GM23338 (cell line): ENCODE data around the gene PASK. TPM values are rescaled to one million over a fixed set of nuclear protein-coding genes. Genes with fewer than 3 reads are reported as not detected.

ENCODE experiments used
- ATAC-seq: fragments of 200-7000 bp; cut with Tn5 transposase; 3 replicates; pipeline ENCODE4 v1.9.1; 2020
- DNase-seq: peaks from one replicate; pipeline ENCODE4 v3.0.0-alpha.2; 2015; ENCODE audit warnings: low spot score
- H2AFZ ChIP-seq: fragments of 200-600 bp; sonication (generic); 2 replicates; pipeline ENCODE4 v1.8.0; 2016; ENCODE audit warnings: antibody characterized with exemption, mild to moderate bottlenecking, moderate library complexity
- H3F3A ChIP-seq: fragments of 200-600 bp; sonication (generic); replicated peaks from 2 replicates; pipeline ENCODE4 v1.8.0; 2017; ENCODE audit warnings: antibody characterized with exemption, mixed run types, low read depth
- H3K27ac ChIP-seq: fragments of 200-600 bp; sonication (generic); 2 replicates; pipeline ENCODE4 v1.6.1; 2016; ENCODE audit warnings: low read depth
- H3K27me3 ChIP-seq: fragments of 200-600 bp; sonication (generic); 2 replicates; pipeline ENCODE4 v1.8.0; 2016; ENCODE audit warnings: mild to moderate bottlenecking, mixed run types, moderate library complexity; ENCODE audit not compliant: insufficient read depth
- H3K36me3 ChIP-seq: fragments of 200-600 bp; sonication (generic); 2 replicates; pipeline ENCODE4 v1.8.0; 2016; ENCODE audit warnings: mild to moderate bottlenecking; ENCODE audit not compliant: insufficient read depth
- H3K4me1 ChIP-seq: fragments of 200-600 bp; sonication (generic); 2 replicates; pipeline ENCODE4 v1.8.0; 2016; ENCODE audit warnings: mild to moderate bottlenecking, moderate library complexity; ENCODE audit not compliant: insufficient read depth
- H3K4me2 ChIP-seq: fragments of 200-600 bp; sonication (generic); 2 replicates; pipeline ENCODE4 v1.7.1; 2017; ENCODE audit warnings: mixed run types
- H3K4me3 ChIP-seq: fragments of 200-600 bp; sonication (generic); 2 replicates; pipeline ENCODE4 v1.6.1; 2016; ENCODE audit warnings: mixed run types
- H3K79me2 ChIP-seq: fragments of 200-600 bp; sonication (generic); replicated peaks from 2 replicates; pipeline ENCODE4 v1.8.0; 2017; ENCODE audit warnings: mild to moderate bottlenecking; ENCODE audit not compliant: insufficient read depth
- H3K9me2 ChIP-seq: fragments of 200-600 bp; sonication (generic); 2 replicates; pipeline ENCODE4 v1.8.0; 2017; ENCODE audit not compliant: insufficient read depth
- H4K20me1 ChIP-seq: fragments of 200-600 bp; sonication (generic); replicated peaks from 2 replicates; pipeline ENCODE4 v1.8.0; 2017; ENCODE audit warnings: mild to moderate bottlenecking; ENCODE audit not compliant: insufficient read depth
- H3K27ac Mint-ChIP-seq: 2 replicates; pipeline ENCODE4 v1.8.0; 2020; ENCODE audit warnings: inconsistent platforms, mild to moderate bottlenecking, moderate library complexity, mixed read lengths
- H3K27me3 Mint-ChIP-seq: 3 replicates; pipeline ENCODE4 v1.8.0; 2022; ENCODE audit warnings: low read depth, mild to moderate bottlenecking, moderate library complexity, mixed read lengths, inconsistent platforms; ENCODE audit not compliant: insufficient read depth, poor library complexity
- H3K36me3 Mint-ChIP-seq: 3 replicates; pipeline ENCODE4 v1.8.0; 2021; ENCODE audit warnings: low read depth, mild to moderate bottlenecking, inconsistent platforms, moderate library complexity, mixed read lengths
- H3K4me1 Mint-ChIP-seq: 3 replicates; pipeline ENCODE4 v1.8.0; 2020; ENCODE audit warnings: mild to moderate bottlenecking, inconsistent platforms, mixed read lengths
- H3K4me3 Mint-ChIP-seq: 3 replicates; pipeline ENCODE4 v1.8.0; 2021; ENCODE audit warnings: moderate library complexity, mild to moderate bottlenecking, inconsistent platforms, mixed read lengths
- H3K9me3 Mint-ChIP-seq: 3 replicates; pipeline ENCODE4 v1.8.0; 2020; ENCODE audit warnings: moderate library complexity, mild to moderate bottlenecking, inconsistent platforms, mixed read lengths
- CREB1 ChIP-seq: fragments of 250-450 bp; sonication (Bioruptor Pico); IDR thresholded peaks from 2 replicates; pipeline ENCODE4 v1.5.0; 2020; ENCODE audit warnings: low read depth, mild to moderate bottlenecking, moderate library complexity
- EZH2 ChIP-seq: fragments of 200-600 bp; sonication (generic); IDR thresholded peaks from one replicate; pipeline ENCODE4 v1.8.0; 2017; ENCODE audit warnings: antibody characterized with exemption, mild to moderate bottlenecking, low read depth; ENCODE audit not compliant: unreplicated experiment
- EZH2phosphoT487 ChIP-seq: fragments of 200-600 bp; sonication (generic); IDR thresholded peaks from one replicate; pipeline ENCODE4 v1.8.1; 2018; ENCODE audit warnings: antibody characterized with exemption; ENCODE audit not compliant: unreplicated experiment
- JUNB ChIP-seq: IDR thresholded peaks from one replicate; pipeline ENCODE4 v1.6.1; 2016; ENCODE audit warnings: antibody characterized with exemption; ENCODE audit not compliant: unreplicated experiment
- NANOG ChIP-seq: IDR thresholded peaks from 2 replicates; pipeline ENCODE4 v1.6.1; 2016; ENCODE audit warnings: antibody characterized with exemption, borderline replicate concordance
- POLR2AphosphoS5 ChIP-seq: IDR thresholded peaks from 2 replicates; pipeline ENCODE4 v1.6.1; 2016; ENCODE audit warnings: antibody characterized with exemption, low read depth
- STAT1 ChIP-seq: IDR thresholded peaks from one replicate; pipeline ENCODE4 v1.6.1; 2016; ENCODE audit warnings: antibody characterized with exemption; ENCODE audit not compliant: unreplicated experiment
- polyA plus RNA-seq: library from polyadenylated mRNA; unstranded; fragments of >200 nt; fragmentation: Nextera tagmentation; extraction: Ambion mirVana; gene quantifications from 2 replicates; pipeline ENCODE4 v1.2.1, GENCODE V29; 2016
- total RNA-seq: library from RNA; depleted of rRNA; stranded (reverse); fragments of >200 nt; shearing (Covaris generic); gene quantifications from 2 replicates; pipeline ENCODE4 v1.2.3, GENCODE V29; 2014
- TF ChIP-seq, protein P1 (sequence below), 2 experiments: fragments of 200-600 bp in 1 of 2; sonication (generic) in 1 of 2; conservative IDR thresholded peaks; 2 replicates each; pipeline versions ENCODE4 v1.5.1 to v1.6.1; 2016 to 2017; ENCODE audit warnings: antibody characterized with exemption in 2 of 2, low read depth in 2 of 2, mild to moderate bottlenecking in 2 of 2, moderate library complexity in 1 of 2
- TF ChIP-seq, protein P2 (sequence below): IDR thresholded peaks from 2 replicates; pipeline ENCODE4 v1.6.1; 2016; ENCODE audit warnings: antibody characterized with exemption
- TF ChIP-seq, protein P3 (sequence below): fragments of 250-450 bp; sonication (Bioruptor Pico); IDR thresholded peaks from 2 replicates; pipeline ENCODE4 v1.5.0; 2020; ENCODE audit warnings: mild to moderate bottlenecking, moderate library complexity
- TF ChIP-seq, protein P4 (sequence below): IDR thresholded peaks from one replicate; pipeline ENCODE4 v1.6.1; 2018; ENCODE audit warnings: antibody characterized with exemption; ENCODE audit not compliant: unreplicated experiment

The PASK gene
- total and polyA plus RNA-seq, 2 experiments from 2014 or later = 12.5 to 38.4 TPM

DNA sequence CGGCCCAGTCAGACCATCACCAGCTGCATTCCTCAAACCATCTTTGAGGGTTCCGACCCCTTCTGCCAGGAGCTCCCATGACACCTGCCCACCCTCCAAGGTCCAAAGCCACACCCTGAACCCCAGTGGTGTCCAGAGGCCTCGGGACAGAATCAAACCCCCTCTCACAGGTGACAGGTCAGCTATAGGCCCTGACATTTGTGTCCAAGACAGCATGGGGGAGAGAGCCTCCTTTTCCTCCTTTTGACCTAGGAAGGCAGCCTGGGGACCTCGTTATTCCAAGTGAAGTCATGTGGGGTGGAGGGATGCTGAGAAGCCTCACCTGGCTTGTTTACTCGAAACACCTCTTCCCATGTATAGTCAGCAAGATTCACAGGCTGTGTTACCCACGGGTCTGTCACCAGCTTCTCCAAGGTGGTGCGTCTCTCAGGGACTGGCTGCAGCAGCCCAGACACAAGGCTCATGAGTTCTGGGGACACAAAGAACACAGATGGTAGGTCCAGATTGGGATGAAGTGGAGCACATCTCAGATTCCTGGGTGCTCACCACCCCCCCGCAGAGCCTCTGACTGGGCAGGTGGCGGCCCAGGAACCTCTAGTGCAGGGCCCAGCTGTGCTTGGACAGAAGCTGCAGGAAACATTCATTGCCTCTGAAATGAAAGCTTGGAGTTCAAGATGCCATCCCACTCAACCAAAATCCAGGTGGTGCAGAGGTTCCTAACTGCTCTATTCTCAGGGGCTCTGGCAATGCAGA is 42.1 kb downstream of the PASK start:
- no peaks in the 10 kb centered on the region for H4K20me1 ChIP-seq
- no peak overlapping the region for H3K4me3 Mint-ChIP-seq
- H3K4me1 Mint-ChIP-seq = peaks cover 6% of the 10 kb centered on the region; the same call in 1 of the 3 replicates

More for the DNA sequence above, 42.1 kb downstream of the PASK start:
- Histone ChIP-seq H3K4me1 (peaks cover 4% of the 10 kb centered on the region; the same call in 1 of the 2 replicates), H3K9me2 (no peaks in the 10 kb centered on the region), H2AFZ (no peak overlapping the region), H3K27me3 (no peaks in the 10 kb centered on the region), H3K36me3 (no peaks in the 10 kb centered on the region), H3K27ac (no peak overlapping the region), H3F3A (peaks cover 7% of the 10 kb centered on the region; the same call in 1 of the 2 replicates), H3K4me2 (no peak overlapping the region), H3K79me2 (no peaks in the 10 kb centered on the region), H3K4me3 (no peak overlapping the region)
- H3K36me3 Mint-ChIP-seq = peaks cover 11% of the 10 kb centered on the region; the same call in 2 of the 3 replicates
- H3K9me3 Mint-ChIP-seq = no peaks in the 10 kb centered on the region; the same call in 2 of the 3 replicates
- TF ChIP-seq, protein P1, sequence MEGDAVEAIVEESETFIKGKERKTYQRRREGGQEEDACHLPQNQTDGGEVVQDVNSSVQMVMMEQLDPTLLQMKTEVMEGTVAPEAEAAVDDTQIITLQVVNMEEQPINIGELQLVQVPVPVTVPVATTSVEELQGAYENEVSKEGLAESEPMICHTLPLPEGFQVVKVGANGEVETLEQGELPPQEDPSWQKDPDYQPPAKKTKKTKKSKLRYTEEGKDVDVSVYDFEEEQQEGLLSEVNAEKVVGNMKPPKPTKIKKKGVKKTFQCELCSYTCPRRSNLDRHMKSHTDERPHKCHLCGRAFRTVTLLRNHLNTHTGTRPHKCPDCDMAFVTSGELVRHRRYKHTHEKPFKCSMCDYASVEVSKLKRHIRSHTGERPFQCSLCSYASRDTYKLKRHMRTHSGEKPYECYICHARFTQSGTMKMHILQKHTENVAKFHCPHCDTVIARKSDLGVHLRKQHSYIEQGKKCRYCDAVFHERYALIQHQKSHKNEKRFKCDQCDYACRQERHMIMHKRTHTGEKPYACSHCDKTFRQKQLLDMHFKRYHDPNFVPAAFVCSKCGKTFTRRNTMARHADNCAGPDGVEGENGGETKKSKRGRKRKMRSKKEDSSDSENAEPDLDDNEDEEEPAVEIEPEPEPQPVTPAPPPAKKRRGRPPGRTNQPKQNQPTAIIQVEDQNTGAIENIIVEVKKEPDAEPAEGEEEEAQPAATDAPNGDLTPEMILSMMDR (conservative IDR thresholded peaks at IDR 0.05; ENCODE audit: low read depth in 2 of 2) = no peak
- no peak for TF ChIP-seq CREB1 (CRISPR knock-in tag)
- TF ChIP-seq, protein P2, sequence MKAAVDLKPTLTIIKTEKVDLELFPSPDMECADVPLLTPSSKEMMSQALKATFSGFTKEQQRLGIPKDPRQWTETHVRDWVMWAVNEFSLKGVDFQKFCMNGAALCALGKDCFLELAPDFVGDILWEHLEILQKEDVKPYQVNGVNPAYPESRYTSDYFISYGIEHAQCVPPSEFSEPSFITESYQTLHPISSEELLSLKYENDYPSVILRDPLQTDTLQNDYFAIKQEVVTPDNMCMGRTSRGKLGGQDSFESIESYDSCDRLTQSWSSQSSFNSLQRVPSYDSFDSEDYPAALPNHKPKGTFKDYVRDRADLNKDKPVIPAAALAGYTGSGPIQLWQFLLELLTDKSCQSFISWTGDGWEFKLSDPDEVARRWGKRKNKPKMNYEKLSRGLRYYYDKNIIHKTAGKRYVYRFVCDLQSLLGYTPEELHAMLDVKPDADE = no peak
- TF ChIP-seq EZH2 = no peak
- no peak for TF ChIP-seq STAT1
- TF ChIP-seq EZH2phosphoT487 = no peak
- no peak for TF ChIP-seq JUNB
- TF ChIP-seq NANOG = no peak
- TF ChIP-seq, protein P3, sequence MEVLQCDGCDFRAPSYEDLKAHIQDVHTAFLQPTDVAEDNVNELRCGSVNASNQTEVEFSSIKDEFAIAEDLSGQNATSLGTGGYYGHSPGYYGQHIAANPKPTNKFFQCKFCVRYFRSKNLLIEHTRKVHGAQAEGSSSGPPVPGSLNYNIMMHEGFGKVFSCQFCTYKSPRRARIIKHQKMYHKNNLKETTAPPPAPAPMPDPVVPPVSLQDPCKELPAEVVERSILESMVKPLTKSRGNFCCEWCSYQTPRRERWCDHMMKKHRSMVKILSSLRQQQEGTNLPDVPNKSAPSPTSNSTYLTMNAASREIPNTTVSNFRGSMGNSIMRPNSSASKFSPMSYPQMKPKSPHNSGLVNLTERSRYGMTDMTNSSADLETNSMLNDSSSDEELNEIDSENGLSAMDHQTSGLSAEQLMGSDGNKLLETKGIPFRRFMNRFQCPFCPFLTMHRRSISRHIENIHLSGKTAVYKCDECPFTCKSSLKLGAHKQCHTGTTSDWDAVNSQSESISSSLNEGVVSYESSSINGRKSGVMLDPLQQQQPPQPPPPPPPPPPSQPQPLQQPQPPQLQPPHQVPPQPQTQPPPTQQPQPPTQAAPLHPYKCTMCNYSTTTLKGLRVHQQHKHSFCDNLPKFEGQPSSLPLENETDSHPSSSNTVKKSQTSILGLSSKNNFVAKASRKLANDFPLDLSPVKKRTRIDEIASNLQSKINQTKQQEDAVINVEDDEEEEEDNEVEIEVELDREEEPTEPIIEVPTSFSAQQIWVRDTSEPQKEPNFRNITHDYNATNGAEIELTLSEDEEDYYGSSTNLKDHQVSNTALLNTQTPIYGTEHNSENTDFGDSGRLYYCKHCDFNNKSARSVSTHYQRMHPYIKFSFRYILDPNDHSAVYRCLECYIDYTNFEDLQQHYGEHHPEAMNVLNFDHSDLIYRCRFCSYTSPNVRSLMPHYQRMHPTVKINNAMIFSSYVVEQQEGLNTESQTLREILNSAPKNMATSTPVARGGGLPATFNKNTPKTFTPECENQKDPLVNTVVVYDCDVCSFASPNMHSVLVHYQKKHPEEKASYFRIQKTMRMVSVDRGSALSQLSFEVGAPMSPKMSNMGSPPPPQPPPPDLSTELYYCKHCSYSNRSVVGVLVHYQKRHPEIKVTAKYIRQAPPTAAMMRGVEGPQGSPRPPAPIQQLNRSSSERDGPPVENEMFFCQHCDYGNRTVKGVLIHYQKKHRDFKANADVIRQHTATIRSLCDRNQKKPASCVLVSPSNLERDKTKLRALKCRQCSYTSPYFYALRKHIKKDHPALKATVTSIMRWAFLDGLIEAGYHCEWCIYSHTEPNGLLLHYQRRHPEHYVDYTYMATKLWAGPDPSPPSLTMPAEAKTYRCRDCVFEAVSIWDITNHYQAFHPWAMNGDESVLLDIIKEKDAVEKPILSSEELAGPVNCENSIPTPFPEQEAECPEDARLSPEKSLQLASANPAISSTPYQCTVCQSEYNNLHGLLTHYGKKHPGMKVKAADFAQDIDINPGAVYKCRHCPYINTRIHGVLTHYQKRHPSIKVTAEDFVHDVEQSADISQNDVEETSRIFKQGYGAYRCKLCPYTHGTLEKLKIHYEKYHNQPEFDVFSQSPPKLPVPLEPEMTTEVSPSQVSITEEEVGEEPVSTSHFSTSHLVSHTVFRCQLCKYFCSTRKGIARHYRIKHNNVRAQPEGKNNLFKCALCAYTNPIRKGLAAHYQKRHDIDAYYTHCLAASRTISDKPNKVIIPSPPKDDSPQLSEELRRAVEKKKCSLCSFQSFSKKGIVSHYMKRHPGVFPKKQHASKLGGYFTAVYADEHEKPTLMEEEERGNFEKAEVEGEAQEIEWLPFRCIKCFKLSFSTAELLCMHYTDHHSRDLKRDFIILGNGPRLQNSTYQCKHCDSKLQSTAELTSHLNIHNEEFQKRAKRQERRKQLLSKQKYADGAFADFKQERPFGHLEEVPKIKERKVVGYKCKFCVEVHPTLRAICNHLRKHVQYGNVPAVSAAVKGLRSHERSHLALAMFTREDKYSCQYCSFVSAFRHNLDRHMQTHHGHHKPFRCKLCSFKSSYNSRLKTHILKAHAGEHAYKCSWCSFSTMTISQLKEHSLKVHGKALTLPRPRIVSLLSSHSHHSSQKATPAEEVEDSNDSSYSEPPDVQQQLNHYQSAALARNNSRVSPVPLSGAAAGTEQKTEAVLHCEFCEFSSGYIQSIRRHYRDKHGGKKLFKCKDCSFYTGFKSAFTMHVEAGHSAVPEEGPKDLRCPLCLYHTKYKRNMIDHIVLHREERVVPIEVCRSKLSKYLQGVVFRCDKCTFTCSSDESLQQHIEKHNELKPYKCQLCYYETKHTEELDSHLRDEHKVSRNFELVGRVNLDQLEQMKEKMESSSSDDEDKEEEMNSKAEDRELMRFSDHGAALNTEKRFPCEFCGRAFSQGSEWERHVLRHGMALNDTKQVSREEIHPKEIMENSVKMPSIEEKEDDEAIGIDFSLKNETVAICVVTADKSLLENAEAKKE (CRISPR knock-in tag) = no peak
- TF ChIP-seq POLR2AphosphoS5 = no peak
- TF ChIP-seq, protein P4, sequence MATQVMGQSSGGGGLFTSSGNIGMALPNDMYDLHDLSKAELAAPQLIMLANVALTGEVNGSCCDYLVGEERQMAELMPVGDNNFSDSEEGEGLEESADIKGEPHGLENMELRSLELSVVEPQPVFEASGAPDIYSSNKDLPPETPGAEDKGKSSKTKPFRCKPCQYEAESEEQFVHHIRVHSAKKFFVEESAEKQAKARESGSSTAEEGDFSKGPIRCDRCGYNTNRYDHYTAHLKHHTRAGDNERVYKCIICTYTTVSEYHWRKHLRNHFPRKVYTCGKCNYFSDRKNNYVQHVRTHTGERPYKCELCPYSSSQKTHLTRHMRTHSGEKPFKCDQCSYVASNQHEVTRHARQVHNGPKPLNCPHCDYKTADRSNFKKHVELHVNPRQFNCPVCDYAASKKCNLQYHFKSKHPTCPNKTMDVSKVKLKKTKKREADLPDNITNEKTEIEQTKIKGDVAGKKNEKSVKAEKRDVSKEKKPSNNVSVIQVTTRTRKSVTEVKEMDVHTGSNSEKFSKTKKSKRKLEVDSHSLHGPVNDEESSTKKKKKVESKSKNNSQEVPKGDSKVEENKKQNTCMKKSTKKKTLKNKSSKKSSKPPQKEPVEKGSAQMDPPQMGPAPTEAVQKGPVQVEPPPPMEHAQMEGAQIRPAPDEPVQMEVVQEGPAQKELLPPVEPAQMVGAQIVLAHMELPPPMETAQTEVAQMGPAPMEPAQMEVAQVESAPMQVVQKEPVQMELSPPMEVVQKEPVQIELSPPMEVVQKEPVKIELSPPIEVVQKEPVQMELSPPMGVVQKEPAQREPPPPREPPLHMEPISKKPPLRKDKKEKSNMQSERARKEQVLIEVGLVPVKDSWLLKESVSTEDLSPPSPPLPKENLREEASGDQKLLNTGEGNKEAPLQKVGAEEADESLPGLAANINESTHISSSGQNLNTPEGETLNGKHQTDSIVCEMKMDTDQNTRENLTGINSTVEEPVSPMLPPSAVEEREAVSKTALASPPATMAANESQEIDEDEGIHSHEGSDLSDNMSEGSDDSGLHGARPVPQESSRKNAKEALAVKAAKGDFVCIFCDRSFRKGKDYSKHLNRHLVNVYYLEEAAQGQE = no peak
- ATAC-seq (no peak), DNase-seq (no peak)
- no peak overlapping the region for H3K27ac Mint-ChIP-seq
- peaks cover 5% of the 10 kb centered on the region for H3K27me3 Mint-ChIP-seq
